AG09319 (cell line): ENCODE results near the gene BMP8A.
"Not testable (repeated sequence)": the region's sequence is repeated elsewhere in the genome, so short reads cannot be mapped to it uniquely, and the experiment has no call there.

Source experiments
- DNase-seq: peaks from one replicate; pipeline ENCODE4 v3.0.0-alpha.2; 2010; ENCODE audit warnings: low read depth; ENCODE audit errors: extremely low read depth
- TF ChIP-seq, protein P1 (sequence below): IDR thresholded peaks from 2 replicates; pipeline ENCODE4 v1.5.1; 2011; ENCODE audit warnings: low read depth, mild to moderate bottlenecking, inconsistent platforms, low read length, moderate library complexity

The BMP8A gene

DNA sequence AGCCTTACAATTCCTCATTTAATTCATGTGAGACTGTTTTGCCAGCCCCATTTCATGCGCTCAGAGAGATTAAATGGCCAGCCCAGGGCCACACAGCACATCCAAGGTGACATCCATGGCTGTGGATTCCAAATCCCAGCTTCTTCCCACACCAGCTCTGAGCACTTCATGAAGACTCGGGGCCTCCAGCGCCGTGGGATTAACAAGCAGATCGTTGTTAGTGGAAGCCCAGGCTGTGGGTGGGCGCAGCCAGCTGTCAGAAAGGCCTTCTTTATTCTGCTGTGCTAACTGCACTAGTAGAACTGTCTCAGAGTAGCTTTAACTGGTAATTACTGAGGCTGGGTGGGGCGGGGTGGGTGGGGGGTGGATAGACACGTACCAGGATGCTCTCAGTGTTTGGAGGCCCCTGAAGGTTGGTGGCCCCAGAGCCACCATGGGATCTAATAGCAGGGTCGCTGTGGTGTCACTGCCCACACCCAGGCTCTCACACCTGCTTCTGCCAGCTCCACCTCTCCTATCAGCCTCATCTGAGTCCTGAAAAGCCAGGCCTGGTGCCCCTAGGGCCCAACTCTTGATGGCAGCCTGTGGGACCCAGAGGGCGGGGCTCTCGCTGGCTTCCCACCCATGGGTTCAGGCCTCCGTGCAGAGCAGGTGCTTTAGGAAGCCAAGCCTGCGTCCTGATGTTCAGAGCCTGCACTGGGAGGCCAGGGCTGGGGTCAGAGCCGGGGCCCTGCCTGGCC is 3.4 kb downstream of the BMP8A start:
- TF ChIP-seq, protein P1, sequence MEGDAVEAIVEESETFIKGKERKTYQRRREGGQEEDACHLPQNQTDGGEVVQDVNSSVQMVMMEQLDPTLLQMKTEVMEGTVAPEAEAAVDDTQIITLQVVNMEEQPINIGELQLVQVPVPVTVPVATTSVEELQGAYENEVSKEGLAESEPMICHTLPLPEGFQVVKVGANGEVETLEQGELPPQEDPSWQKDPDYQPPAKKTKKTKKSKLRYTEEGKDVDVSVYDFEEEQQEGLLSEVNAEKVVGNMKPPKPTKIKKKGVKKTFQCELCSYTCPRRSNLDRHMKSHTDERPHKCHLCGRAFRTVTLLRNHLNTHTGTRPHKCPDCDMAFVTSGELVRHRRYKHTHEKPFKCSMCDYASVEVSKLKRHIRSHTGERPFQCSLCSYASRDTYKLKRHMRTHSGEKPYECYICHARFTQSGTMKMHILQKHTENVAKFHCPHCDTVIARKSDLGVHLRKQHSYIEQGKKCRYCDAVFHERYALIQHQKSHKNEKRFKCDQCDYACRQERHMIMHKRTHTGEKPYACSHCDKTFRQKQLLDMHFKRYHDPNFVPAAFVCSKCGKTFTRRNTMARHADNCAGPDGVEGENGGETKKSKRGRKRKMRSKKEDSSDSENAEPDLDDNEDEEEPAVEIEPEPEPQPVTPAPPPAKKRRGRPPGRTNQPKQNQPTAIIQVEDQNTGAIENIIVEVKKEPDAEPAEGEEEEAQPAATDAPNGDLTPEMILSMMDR = no peak
- no peak for DNase-seq

DNA sequence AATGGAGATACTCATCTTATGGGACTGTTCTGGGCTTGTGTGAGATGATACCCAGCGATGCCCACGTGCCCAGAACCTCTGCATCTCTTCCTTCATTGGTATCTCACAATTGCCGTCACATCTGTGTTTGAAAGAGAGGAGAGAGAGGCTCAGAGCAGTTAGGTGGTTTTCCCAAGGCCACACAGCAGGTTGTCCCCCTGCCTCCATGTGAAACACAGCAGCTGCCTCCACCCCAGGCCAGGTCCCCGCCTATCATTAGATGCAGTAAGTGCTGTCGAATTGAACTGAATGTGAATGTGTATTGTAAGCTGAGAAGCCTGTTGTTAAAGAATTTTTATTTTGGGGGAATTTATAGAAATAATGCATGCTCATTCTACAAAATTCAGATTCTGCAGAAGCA is 5.1 kb downstream of the BMP8A start:
- DNase-seq = not testable (repeated sequence)

DNA sequence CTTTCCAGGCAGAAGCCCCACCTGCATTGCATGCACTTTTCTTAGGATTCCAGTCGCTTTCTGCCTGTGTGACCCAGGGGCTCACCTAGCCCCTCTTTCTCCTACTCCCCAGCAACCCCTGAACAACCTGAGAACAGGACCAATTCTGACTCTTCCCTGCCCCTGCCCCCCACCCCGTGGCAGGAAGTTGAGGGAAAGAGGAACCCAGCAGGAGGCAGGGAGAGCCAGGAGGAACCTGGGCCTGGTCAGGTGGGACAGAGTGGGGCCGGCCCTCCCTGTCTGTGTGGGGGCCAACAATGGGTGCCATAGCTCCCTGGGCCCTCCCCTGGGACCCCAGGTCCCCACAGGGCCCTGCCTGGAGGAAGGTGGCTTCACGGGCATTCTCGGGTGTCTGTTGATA is 6.1 kb downstream of the BMP8A start:
- TF ChIP-seq, protein P1 = no peak
- DNase-seq = no peak

DNA sequence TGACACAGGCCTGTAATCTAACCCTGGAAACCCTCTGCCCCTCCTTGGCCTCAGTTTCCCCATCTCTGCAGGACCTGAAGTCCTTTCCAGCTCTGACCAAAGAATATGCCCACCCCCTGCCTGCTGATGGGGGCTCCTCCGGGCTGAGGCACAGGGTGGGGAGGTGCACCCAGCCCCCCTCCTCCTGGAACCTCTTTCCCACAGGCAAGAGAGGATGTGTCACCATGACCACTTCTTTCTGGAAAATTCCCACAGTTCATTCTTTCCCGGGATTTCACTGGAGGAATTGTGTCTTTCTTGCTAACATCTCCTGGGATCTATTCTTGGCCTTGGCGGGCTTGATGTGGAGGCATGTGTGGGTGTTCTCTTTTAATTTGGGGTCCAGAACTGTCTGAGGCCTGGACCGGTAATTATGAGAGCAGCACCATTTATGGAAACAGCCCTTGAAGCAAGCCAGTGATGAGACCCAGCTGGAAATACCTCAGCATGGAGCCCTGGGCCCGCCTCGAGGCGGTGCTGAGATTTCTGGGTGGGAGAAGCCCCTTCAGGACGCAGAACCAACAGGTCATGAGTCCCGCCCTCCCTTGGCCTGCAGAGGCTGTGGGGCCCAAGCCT is 6.8 kb downstream of the BMP8A start:
- DNase-seq = not testable (repeated sequence)

DNA sequence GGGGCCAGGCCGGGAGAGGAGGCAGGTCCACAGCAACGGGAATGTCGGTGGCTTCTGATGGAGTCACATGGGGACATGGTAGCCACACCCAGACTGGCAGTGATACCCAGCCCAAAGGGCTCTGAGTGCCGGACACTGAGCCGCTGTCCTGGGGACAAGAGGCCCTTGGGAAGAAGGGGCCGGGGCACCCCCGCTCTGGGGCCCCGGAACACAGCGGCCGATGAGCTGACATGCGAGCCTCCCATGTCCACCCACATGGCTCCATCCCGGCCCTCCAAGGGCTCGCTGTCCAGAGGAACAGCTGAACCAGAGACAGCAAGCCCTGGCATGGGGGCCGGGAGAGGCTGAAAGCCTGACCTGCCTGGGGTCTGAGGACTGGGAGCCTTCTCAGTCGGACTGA is 7.4 kb downstream of the BMP8A start:
- DNase-seq = not testable (repeated sequence)

DNA sequence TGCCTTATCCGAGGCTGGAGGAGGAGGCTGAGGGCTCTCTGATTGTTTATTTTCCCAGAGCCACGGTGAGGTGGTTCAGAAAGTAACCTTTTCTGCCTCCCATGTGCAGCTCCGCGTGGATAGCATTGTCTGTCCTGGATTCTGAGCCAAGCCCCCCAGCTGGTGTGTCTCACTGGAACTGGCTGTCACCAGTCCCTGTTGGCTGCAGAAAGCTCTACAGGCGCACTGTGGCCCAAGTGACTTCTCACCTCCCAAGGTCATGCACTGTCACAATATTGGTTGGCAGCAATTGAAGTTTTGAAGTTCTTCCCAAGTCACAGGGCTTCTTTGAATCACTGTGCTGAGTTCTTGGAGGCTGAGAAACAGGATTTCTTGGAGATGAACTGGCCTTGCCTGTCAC is 8.2 kb downstream of the BMP8A start:
- TF ChIP-seq, protein P1 = no peak
- no peak for DNase-seq

DNA sequence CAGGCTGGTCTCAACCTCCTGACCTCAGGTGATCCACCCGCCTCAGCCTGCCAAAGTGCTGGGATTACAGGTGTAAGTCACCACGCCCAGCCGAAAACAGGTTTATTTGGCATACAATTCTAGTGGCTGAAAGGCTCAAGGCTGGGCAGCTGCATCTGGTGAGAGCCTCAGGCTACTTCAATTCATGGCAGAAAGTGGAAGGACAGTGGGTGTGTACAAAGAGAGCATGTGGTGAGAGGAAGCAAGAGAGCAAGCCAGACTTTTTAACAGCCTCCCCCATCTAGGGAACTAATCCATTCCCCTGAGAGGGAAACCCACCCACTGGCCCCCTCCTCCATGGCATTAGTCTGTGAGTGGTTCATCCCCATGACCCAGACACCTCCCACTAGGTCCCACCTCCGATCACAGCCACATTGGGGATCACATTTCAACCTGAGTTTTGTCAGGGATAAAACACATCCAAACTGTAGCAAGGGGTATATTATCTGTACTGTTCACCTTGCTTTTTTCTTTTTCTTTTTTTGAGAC is 9.5 kb downstream of the BMP8A start:
- TF ChIP-seq, protein P1 = no peak
- DNase-seq = no peak

DNA sequence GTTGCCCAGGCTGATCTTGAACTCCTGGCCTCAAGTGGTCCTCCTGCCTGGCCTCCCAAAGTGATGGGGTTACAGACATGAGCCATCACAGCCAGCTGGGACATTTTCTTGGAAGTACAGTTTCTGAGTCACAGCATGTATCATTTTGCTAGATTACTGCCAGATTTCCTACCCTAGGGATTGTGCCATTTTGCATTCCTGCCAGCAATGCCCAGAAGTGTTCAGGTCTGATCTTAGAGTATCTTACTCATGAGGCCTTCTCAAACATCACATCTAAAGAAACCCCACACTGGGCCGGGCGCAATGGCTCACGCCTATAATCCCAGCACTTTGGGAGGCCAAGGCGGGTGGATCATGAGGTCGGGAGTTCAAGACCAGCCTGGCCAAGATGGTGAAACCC is 10.2 kb downstream of the BMP8A start:
- peak; percentile 31 for DNase-seq
- TF ChIP-seq, protein P1 = no peak

DNA sequence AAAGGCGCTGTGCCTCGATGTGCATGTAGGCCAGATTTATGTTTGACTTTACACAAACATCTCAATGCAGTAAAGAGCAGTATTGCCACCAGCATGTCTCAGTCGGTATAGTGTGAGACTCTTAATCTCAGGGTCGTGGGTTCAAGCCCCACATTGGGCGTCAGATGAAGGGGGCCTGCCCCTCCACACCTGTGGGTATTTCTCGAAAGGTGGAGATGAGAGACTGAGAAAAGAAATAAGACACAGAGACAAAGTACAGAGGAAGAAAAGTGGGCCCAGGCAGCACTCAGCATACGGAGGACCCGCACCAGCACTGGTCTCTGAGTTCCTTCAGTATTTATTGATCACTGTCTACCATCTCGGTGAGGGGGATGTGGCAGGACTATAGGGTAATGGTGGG is 13.0 kb downstream of the BMP8A start:
- DNase-seq = not testable (repeated sequence)
